Measurements from ENCODE around the gene B3GALT5. TPM values are rescaled to one million over a fixed set of nuclear protein-coding genes. Genes with fewer than 3 reads are reported as not detected.

Gene B3GALT5
- total and polyA plus RNA-seq, 2 donors (not counting 1 experiment from before 2014, with no cell fraction given) = not detected

DNA sequence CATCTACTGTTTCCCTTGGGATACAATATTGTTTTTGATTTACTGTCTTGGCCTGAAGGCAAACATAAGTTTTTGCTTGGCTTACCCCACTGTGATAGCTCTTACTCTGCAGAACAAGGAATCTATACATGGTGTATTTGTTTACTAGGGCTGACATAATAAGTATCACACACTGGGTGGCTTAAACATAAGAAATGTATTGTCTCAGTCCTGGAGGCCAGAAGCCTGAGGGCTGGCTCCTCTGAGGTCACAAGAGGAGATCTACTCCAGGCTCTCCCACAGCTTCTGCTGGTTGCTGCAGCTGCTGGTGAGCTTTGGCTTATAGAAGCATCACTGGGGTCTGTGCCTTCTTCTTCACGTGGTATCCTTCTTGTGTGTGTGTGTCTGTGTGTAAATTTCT is 101.6 kb downstream of the B3GALT5 start:
- H4K20me1 ChIP-seq (ENCODE audit: control insufficient read depth, insufficient read depth, low read length, poor library complexity, severe bottlenecking) = no peaks in the 10 kb centered on the region
- no peak overlapping the region for H3K27ac ChIP-seq (ENCODE audit: low read length in 2 of 2)
- H3K4me1 Mint-ChIP-seq = no peaks in the 10 kb centered on the region
- H3K4me3 ChIP-seq (ENCODE audit: control extremely low read depth in 1 of 5, extremely low read depth in 1 of 5, insufficient read depth in 1 of 5, low read depth in 2 of 5, low read length in 4 of 5) = no peak overlapping the region
- no peaks in the 10 kb centered on the region for H3K9me3 ChIP-seq (ENCODE audit: control extremely low read depth in 1 of 3, control insufficient read depth in 2 of 3, insufficient read depth in 1 of 3, low read length in 2 of 3)
- peaks cover under 1% of the 10 kb centered on the region for H3K9me3 Mint-ChIP-seq (ENCODE audit: insufficient read depth)
- H3K4me1 ChIP-seq (ENCODE audit: control insufficient read depth in 2 of 2, insufficient read depth in 2 of 2, low read length in 2 of 2) = no peaks in the 10 kb centered on the region
- no CpG with 5 or more reads among the region's 1 CpG for WGBS (ENCODE audit: insufficient coverage)
- TF ChIP-seq, protein P1, sequence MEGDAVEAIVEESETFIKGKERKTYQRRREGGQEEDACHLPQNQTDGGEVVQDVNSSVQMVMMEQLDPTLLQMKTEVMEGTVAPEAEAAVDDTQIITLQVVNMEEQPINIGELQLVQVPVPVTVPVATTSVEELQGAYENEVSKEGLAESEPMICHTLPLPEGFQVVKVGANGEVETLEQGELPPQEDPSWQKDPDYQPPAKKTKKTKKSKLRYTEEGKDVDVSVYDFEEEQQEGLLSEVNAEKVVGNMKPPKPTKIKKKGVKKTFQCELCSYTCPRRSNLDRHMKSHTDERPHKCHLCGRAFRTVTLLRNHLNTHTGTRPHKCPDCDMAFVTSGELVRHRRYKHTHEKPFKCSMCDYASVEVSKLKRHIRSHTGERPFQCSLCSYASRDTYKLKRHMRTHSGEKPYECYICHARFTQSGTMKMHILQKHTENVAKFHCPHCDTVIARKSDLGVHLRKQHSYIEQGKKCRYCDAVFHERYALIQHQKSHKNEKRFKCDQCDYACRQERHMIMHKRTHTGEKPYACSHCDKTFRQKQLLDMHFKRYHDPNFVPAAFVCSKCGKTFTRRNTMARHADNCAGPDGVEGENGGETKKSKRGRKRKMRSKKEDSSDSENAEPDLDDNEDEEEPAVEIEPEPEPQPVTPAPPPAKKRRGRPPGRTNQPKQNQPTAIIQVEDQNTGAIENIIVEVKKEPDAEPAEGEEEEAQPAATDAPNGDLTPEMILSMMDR (IDR thresholded peaks at IDR 0.05) = no peak
- TF ChIP-seq EZH2 (IDR thresholded peaks at IDR 0.05; ENCODE audit: borderline replicate concordance, insufficient read depth, low read depth, low read length, poor library complexity, severe bottlenecking) = no peak
- H3K4me2 ChIP-seq (replicated peaks; ENCODE audit: low read depth, low read length, poor library complexity, severe bottlenecking) = no peak overlapping the region
- ChIA-PET CTCF (interaction anchor here (0.6 kb wide), 1 partner anchor 196 kb away, joined by 3 read pairs; no protein-coding TSS in a partner anchor), POLR2A (no interaction called here)
- no peak overlapping the region for H2AFZ ChIP-seq (ENCODE audit: insufficient read depth, low read depth, low read length, poor library complexity, severe bottlenecking)
- no peak overlapping the region for H3K4me3 Mint-ChIP-seq
- no peak overlapping the region for H3K9ac ChIP-seq (ENCODE audit: low read length)
- H3K27ac Mint-ChIP-seq = no peak overlapping the region
- peaks cover under 1% of the 10 kb centered on the region for H3K27me3 Mint-ChIP-seq
- DNase-seq = no peak
- H3K27me3 ChIP-seq (replicated peaks in 1 of 4; ENCODE audit: control extremely low read depth in 1 of 4, control insufficient read depth in 3 of 4, insufficient read depth in 4 of 4, low read length in 3 of 4) = no peaks in the 10 kb centered on the region
- H3K36me3 ChIP-seq (replicated peaks in 1 of 2; ENCODE audit: control extremely low read depth in 1 of 2, control insufficient read depth in 1 of 2, extremely low read depth in 1 of 2, insufficient read depth in 2 of 2, low read length in 1 of 2) = no peaks in the 10 kb centered on the region
- ATAC-seq (ENCODE audit: low read depth) = no peak
- H3K79me2 ChIP-seq (ENCODE audit: control insufficient read depth, insufficient read depth, low read length) = no peaks in the 10 kb centered on the region
- intact Hi-C loops (cut with micrococcal nuclease) = no loop called here

DNA sequence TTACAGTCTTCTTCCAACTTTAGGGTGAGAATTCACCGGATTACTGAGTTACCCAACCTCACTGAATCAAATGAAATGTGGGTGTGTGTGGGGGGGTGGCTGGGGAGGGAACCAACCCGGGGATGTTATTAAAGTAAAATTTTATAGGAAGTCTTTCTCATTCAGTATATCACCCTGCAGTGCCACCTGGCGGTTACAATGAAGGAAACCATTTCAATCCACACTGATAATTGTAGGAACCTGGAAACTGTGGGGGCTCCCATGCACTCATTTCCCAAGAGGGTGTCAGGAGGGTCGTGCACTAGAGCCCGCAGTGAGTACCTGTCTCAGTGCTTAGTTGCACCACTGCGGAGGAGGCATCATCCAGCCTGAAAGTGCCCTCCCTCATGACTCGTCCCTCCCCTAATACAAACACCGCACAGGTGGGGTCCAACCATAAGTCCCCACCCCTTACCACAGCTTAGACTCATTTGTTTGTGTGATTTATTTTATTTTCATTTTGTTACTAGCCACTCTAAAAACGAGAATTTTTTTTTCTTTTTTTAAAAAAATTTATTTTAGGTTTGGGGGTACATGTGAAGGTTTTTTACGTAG is 103.2 kb downstream of the B3GALT5 start:
- H3K36me3 ChIP-seq (replicated peaks in 1 of 2; ENCODE audit: control extremely low read depth in 1 of 2, control insufficient read depth in 1 of 2, extremely low read depth in 1 of 2, insufficient read depth in 2 of 2, low read length in 1 of 2) = no peaks in the 10 kb centered on the region
- no peaks in the 10 kb centered on the region for H3K4me1 ChIP-seq (ENCODE audit: control insufficient read depth in 2 of 2, insufficient read depth in 2 of 2, low read length in 2 of 2)
- Mint-ChIP-seq H3K4me1 (no peaks in the 10 kb centered on the region), H3K9me3 (ENCODE audit: insufficient read depth) (peaks cover 2% of the 10 kb centered on the region), H3K4me3 (no peak overlapping the region), H3K27ac (no peak overlapping the region), H3K27me3 (peaks cover 4% of the 10 kb centered on the region)
- no peak overlapping the region for H2AFZ ChIP-seq (ENCODE audit: insufficient read depth, low read depth, low read length, poor library complexity, severe bottlenecking)
- no peak for TF ChIP-seq EZH2 (IDR thresholded peaks at IDR 0.05; ENCODE audit: borderline replicate concordance, insufficient read depth, low read depth, low read length, poor library complexity, severe bottlenecking)
- TF ChIP-seq, protein P1 (IDR thresholded peaks at IDR 0.05) = peak; percentile 62
- H3K27ac ChIP-seq (ENCODE audit: low read length in 2 of 2) = no peak overlapping the region
- no peaks in the 10 kb centered on the region for H4K20me1 ChIP-seq (ENCODE audit: control insufficient read depth, insufficient read depth, low read length, poor library complexity, severe bottlenecking)
- CTCF ChIA-PET = interaction anchor here (0.8 to 1.1 kb wide), 3 partner anchors 196 to 198 kb away, joined by 5 to 6 read pairs (median 5); no protein-coding TSS in a partner anchor
- H3K4me3 ChIP-seq (ENCODE audit: control extremely low read depth in 1 of 5, extremely low read depth in 1 of 5, insufficient read depth in 1 of 5, low read depth in 2 of 5, low read length in 4 of 5) = no peak overlapping the region
- no peak overlapping the region for H3K4me2 ChIP-seq (replicated peaks; ENCODE audit: low read depth, low read length, poor library complexity, severe bottlenecking)
- DNase-seq (peak; percentile 34), ATAC-seq (ENCODE audit: low read depth) (no peak)
- intact Hi-C loops (cut with micrococcal nuclease) = no loop called here
- H3K9ac ChIP-seq (ENCODE audit: low read length) = no peak overlapping the region
- no peaks in the 10 kb centered on the region for H3K79me2 ChIP-seq (ENCODE audit: control insufficient read depth, insufficient read depth, low read length)
- 30% methylated on average over 3 of the region's 10 CpGs for WGBS (ENCODE audit: insufficient coverage)
- H3K9me3 ChIP-seq (ENCODE audit: control extremely low read depth in 1 of 3, control insufficient read depth in 2 of 3, insufficient read depth in 1 of 3, low read length in 2 of 3) = no peaks in the 10 kb centered on the region
- no peaks in the 10 kb centered on the region for H3K27me3 ChIP-seq (replicated peaks in 1 of 4; ENCODE audit: control extremely low read depth in 1 of 4, control insufficient read depth in 3 of 4, insufficient read depth in 4 of 4, low read length in 3 of 4)
- POLR2A ChIA-PET = no interaction called here

All from B cell (primary cell).